K562 (cell line): ENCODE results near the gene TNNT1. TPM values are rescaled to one million over a fixed set of nuclear protein-coding genes. Genes with fewer than 3 reads are reported as not detected.
A peak's percentile ranks its signal among the peaks of the same experiment; 100 is the strongest.

Experiments used
- ATAC-seq: fragments of 200-7000 bp; cut with Tn5 transposase; 3 replicates; pipeline ENCODE4 v1.9.1; 2020; ENCODE audit warnings: moderate library complexity
- BruUV-seq: library from RNA; stranded (reverse); fragments of 400-500 nt; replicated peaks from 2 replicates; lab custom pipeline; 2021; lab: Mats Ljungman, UMichigan
- CTCF ChIA-PET: fragments of 300-600 bp; formaldehyde crosslinking; extraction: SDS; loops from one replicate; lab custom pipeline; 2021; ENCODE audit warnings: low intra/inter-chr PET ratio; lab: Yijun Ruan, JAX
- POLR2A ChIA-PET: fragments of 300-600, 350-650 bp; sonication (Branson Sonifier 250); formaldehyde crosslinking; extraction: SDS; loops from one replicate; lab custom pipeline; 2021; ENCODE audit warnings: antibody characterized with exemption, inconsistent platforms; lab: Yijun Ruan, JAX
- DNase-seq, 4 experiments: peaks; one replicate each; pipeline versions ENCODE4 v3.0.0 to v3.0.0-alpha.2; 2011 to 2018; ENCODE audit warnings: low spot score in 3 of 4, mixed read lengths in 3 of 4; ENCODE audit errors: extremely low read depth in 1 of 4
- FAIRE-seq: peaks from 2 replicates; lab custom pipeline; 2011; peaks lifted over from hg19 to GRCh38; lab: Jason Lieb, UNC
- H2AFZ ChIP-seq: 2 replicates; pipeline ENCODE4 v1.6.0; 2011; ENCODE audit warnings: low read depth, low read length, control low read depth, inconsistent platforms
- H3K27ac ChIP-seq: fragments of 200-600 bp; 3 replicates; pipeline ENCODE4 v1.8.0; 2011; ENCODE audit warnings: low read depth, mild to moderate bottlenecking, control low read depth, inconsistent platforms, low read length, moderate library complexity, mixed read lengths; ENCODE audit errors: extremely low read depth
- H3K27me3 ChIP-seq, 2 experiments: fragments of 300-600 bp in 1 of 2; 2 replicates in 1 of 2; 3 replicates in 1 of 2; pipeline versions ENCODE4 v1.6.0 to v1.8.0; 2011; ENCODE audit warnings: inconsistent platforms in 2 of 2, low read length in 2 of 2, mild to moderate bottlenecking in 1 of 2, mixed read lengths in 1 of 2, moderate library complexity in 1 of 2; ENCODE audit not compliant: control insufficient read depth in 2 of 2, insufficient read depth in 2 of 2
- H3K36me3 ChIP-seq: fragments of 300-600 bp; 3 replicates; pipeline ENCODE4 v1.8.0; 2011; ENCODE audit warnings: mild to moderate bottlenecking, low read length, inconsistent platforms; ENCODE audit not compliant: control insufficient read depth, insufficient read depth
- H3K4me1 ChIP-seq, 2 experiments: fragments of 200-600 bp in 1 of 2; replicated peaks in 1 of 2; 2 replicates in 1 of 2; 3 replicates in 1 of 2; pipeline versions ENCODE4 v1.5.1 to v1.8.0; 2011; ENCODE audit warnings: inconsistent platforms in 2 of 2, low read length in 2 of 2, mild to moderate bottlenecking in 1 of 2, mixed read lengths in 1 of 2, moderate library complexity in 1 of 2; ENCODE audit not compliant: control insufficient read depth in 2 of 2, insufficient read depth in 2 of 2
- H3K4me2 ChIP-seq: 2 replicates; pipeline ENCODE4 v1.6.1; 2011; ENCODE audit warnings: low read length, control low read depth, inconsistent platforms, mixed read lengths; ENCODE audit not compliant: insufficient read depth
- H3K4me3 ChIP-seq: fragments of 200-600 bp; sonication (generic), shearing (Covaris generic); 2 replicates; pipeline ENCODE4 v1.5.1; 2016; ENCODE audit warnings: control low read depth, inconsistent platforms
- H3K79me2 ChIP-seq: fragments of 200-600 bp; 3 replicates; pipeline ENCODE4 v1.8.0; 2011; ENCODE audit warnings: low read length, inconsistent platforms; ENCODE audit not compliant: control insufficient read depth, insufficient read depth
- H3K9ac ChIP-seq, 2 experiments: 2 replicates each; pipeline versions ENCODE4 v1.6.0 to v1.6.1; 2011; ENCODE audit warnings: low read depth in 2 of 2, low read length in 2 of 2, control low read depth in 1 of 2, inconsistent platforms in 1 of 2, mild to moderate bottlenecking in 1 of 2, mixed read lengths in 1 of 2; ENCODE audit not compliant: insufficient read depth in 1 of 2
- H3K9me1 ChIP-seq: one replicate; pipeline ENCODE4 v1.6.0; 2011; ENCODE audit warnings: inconsistent platforms, mild to moderate bottlenecking, low read length, moderate library complexity; ENCODE audit not compliant: control insufficient read depth, insufficient read depth
- H3K9me3 ChIP-seq: replicated peaks from 2 replicates; pipeline ENCODE4 v1.5.1; 2011; ENCODE audit warnings: low read depth, low read length, inconsistent platforms; ENCODE audit not compliant: control insufficient read depth, insufficient read depth
- H4K20me1 ChIP-seq: replicated peaks from 2 replicates; pipeline ENCODE4 v1.6.1; 2011; ENCODE audit warnings: low read length, inconsistent platforms, mixed read lengths; ENCODE audit not compliant: control insufficient read depth, insufficient read depth
- ARHGAP35 ChIP-seq: fragments of 450-650 bp; IDR thresholded peaks from 2 replicates; pipeline ENCODE4 v1.6.1; 2018; ENCODE audit not compliant: partially characterized antibody
- CBFA2T3 ChIP-seq: fragments of 450-650 bp; IDR thresholded peaks from 2 replicates; pipeline ENCODE4 v1.6.1; 2017
- IRF2 ChIP-seq: sonication (generic); formaldehyde crosslinking; IDR thresholded peaks from 2 replicates; pipeline ENCODE4 v1.8.1; 2022; ENCODE audit warnings: mild to moderate bottlenecking, missing genetic modification reagents
- LEF1 ChIP-seq: fragments of 450-650 bp; IDR thresholded peaks from 2 replicates; pipeline ENCODE4 v1.6.1; 2016; ENCODE audit warnings: mild to moderate bottlenecking
- MBD1 ChIP-seq: fragments of 250-450 bp; sonication (Bioruptor Pico); IDR thresholded peaks from 2 replicates; pipeline ENCODE4 v1.8.0; 2022; ENCODE audit warnings: inconsistent platforms
- NRF1 ChIP-seq, 2 experiments: fragments of 450-650 bp; IDR thresholded peaks in 1 of 2; conservative IDR thresholded peaks in 1 of 2; 2 replicates each; pipeline ENCODE4 v1.6.1; 2014; ENCODE audit warnings: mild to moderate bottlenecking in 2 of 2
- POLR2B ChIP-seq: fragments of 450-650 bp; IDR thresholded peaks from 2 replicates; pipeline ENCODE4 v1.6.1; 2018; ENCODE audit warnings: low read depth; ENCODE audit not compliant: partially characterized antibody
- RBFOX2 ChIP-seq: fragments of 200-400 bp; formaldehyde crosslinking; IDR thresholded peaks from 2 replicates; pipeline ENCODE4 v1.6.1; 2017; ENCODE audit warnings: low read depth, mild to moderate bottlenecking, low read length, moderate library complexity
- SRF ChIP-seq, 2 experiments: fragments of 250-450, 450-650 bp in 1 of 2; sonication (Bioruptor Pico) in 1 of 2; sonication (generic) in 1 of 2; formaldehyde crosslinking; IDR thresholded peaks; 2 replicates each; pipeline versions ENCODE4 v1.5.0 to v1.5.1; 2020 to 2022; ENCODE audit warnings: mild to moderate bottlenecking in 1 of 2, missing genetic modification reagents in 1 of 2
- ZNF224 ChIP-seq: sonication (generic); formaldehyde crosslinking; IDR thresholded peaks from 2 replicates; pipeline ENCODE4 v1.8.0; 2022; ENCODE audit warnings: mild to moderate bottlenecking, missing genetic modification reagents
- ZNF239 ChIP-seq: fragments of 250-450 bp; sonication (Bioruptor Pico); IDR thresholded peaks from 2 replicates; pipeline ENCODE4 v1.4.0; 2020; ENCODE audit warnings: mild to moderate bottlenecking
- ZNF318 ChIP-seq, 2 experiments: fragments of 450-650 bp; IDR thresholded peaks; 2 replicates each; pipeline ENCODE4 v1.6.1; 2016; ENCODE audit warnings: mild to moderate bottlenecking in 2 of 2, borderline replicate concordance in 1 of 2, low read depth in 1 of 2, moderate library complexity in 1 of 2
- WGBS: fragments of 100-300 bp; shearing (Covaris generic); methylation state at CpG from one replicate; pipeline ENCODE4 v1.1.6; 2016; ENCODE audit warnings: low coverage, mixed read lengths; ENCODE audit not compliant: insufficient coverage; ENCODE audit errors: missing lambda C conversion rate; 5-methylcytosine and 5-hydroxymethylcytosine counted together
- in situ Hi-C: fragments of 300-500 bp; cut with MboI; formaldehyde crosslinking; loops from 4 replicates; pipeline ENCODE4 v1.15.0; 2018; ENCODE audit warnings: inconsistent platforms, mixed read lengths
- intact Hi-C: fragments of 100-400 bp; cut with micrococcal nuclease; formaldehyde crosslinking; loops from 2 replicates; pipeline ENCODE4 v1.14.2; 2022
- polyA plus RNA-seq, 8 experiments: library from polyadenylated mRNA; depleted of rRNA in 4 of 8; stranded (reverse) in 5 of 8; unstranded in 3 of 8; fragments of >200 nt; fragmentation: Nextera tagmentation in 2 of 8; fragmentation: Illumina TruSeq in 1 of 8; extraction: Ambion mirVana in 2 of 8; extraction: Trizol in 1 of 8; gene quantifications; 2 replicates each; pipeline versions ENCODE4 v1.2.1 to v1.2.3, GENCODE V29; 2011 to 2014; ENCODE audit warnings: inconsistent platforms in 1 of 8, missing spikeins in 1 of 8
- total RNA-seq, 7 experiments: library from RNA; depleted of rRNA in 6 of 7; stranded (reverse); fragments of >200 nt in 6 of 7; fragmentation: Illumina TruSeq in 2 of 7; extraction: Trizol in 2 of 7; gene quantifications; 2 replicates each; pipeline versions ENCODE4 v1.2.1 to v1.2.3, GENCODE V29; 2011 to 2021; ENCODE audit warnings: low replicate concordance in 1 of 7

TNNT1 gene
- total and polyA plus RNA-seq, 9 of the 15 experiments (the other 6 are each of a cell fraction or from before 2014, with no cell fraction given) = 31.8 to 390 (median 227) TPM

DNA sequence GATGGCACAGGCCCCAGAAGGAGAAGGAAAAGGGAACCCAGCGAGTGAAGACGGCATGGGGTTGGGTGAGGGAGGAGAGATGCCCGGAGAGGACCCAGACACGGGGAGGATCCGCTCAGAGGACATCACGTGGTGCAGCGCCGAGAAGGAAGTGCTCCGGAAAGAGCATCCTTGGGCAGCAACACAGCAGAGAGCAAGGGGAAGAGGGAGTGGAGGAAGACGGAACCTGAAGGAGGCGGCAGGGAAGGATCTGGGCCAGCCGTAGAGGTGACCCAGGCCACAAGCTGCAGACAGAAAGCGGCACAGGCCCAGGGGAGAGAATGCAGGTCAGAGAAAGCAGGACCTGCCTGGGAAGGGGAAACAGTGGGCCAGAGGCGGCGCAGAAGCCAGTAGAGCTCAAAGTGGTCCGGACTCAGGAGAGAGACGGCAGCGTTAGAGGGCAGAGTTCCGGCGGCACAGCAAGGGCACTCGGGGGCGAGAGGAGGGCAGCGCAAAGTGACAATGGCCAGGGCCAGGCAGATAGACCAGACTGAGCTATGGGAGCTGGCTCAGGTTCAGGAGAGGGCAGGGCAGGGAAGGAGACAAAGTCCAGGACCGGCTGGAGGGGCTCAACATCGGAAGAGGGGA is 32.7 kb downstream of the TNNT1 start:
- ChIA-PET CTCF (interaction anchor here (0.7 kb wide), 1 partner anchor 399 kb away, joined by 3 read pairs; no protein-coding TSS in a partner anchor), POLR2A (interaction anchor here (0.5 to 1.3 kb wide), 6 partner anchors 9 to 369 kb away, joined by 3 to 7 read pairs (median 4); partner anchors contain the start of gene DNAAF3)
- no peaks in the 10 kb centered on the region for H3K27me3 ChIP-seq
- intact Hi-C loops (no loop called here), in situ Hi-C loops (no loop called here)
- peak overlapping the region; percentile 98 for H3K4me2 ChIP-seq
- H4K20me1 ChIP-seq = peaks cover 33% of the 10 kb centered on the region
- peaks cover 29% of the 10 kb centered on the region; the same call in 2 of the 3 replicates for H3K36me3 ChIP-seq
- DNase-seq = peak; percentile 49 to 69 (median 53)
- peak overlapping the region; percentile 89 for H3K4me3 ChIP-seq
- peaks cover 4% of the 10 kb centered on the region for H3K9me1 ChIP-seq
- peak; percentile 53 for ATAC-seq
- peak overlapping the region; percentile 83 for H3K27ac ChIP-seq
- H3K9me3 ChIP-seq = no peaks in the 10 kb centered on the region
- peaks cover 38 to 67% of the 10 kb centered on the region in 2 experiments for H3K4me1 ChIP-seq
- H2AFZ ChIP-seq = no peak overlapping the region
- peak overlapping the region; percentile 87 to 98 for H3K9ac ChIP-seq
- no TSS peak for BruUV-seq
- 2% methylated on average over 20 of the region's 25 CpGs for WGBS
- H3K79me2 ChIP-seq = peaks cover 60% of the 10 kb centered on the region
- FAIRE-seq = peak; percentile 77
- TF ChIP-seq ZNF318 (IDR thresholded peaks at IDR 0.05; ENCODE audit: borderline replicate concordance in 1 of 2, low read depth in 1 of 2) = no peak
- TF ChIP-seq SRF (CRISPR knock-in tag; IDR thresholded peaks at IDR 0.05) = 0 out of 4 replicates have a peak, but pooled peaks of 1 of the 2 experiments have one; percentile 24
- TF ChIP-seq ZNF224 = no peak
- TF ChIP-seq NRF1 (conservative IDR thresholded peaks at IDR 0.05 in 1 of 2, IDR thresholded peaks at IDR 0.05 in 1 of 2) = peak; percentile 28 to 52; a peak in 3 of 4 replicates
- no peak for TF ChIP-seq ZNF239
- TF ChIP-seq IRF2 = no peak
- no peak for TF ChIP-seq CBFA2T3
- TF ChIP-seq LEF1 = 0 out of 2 replicates have a peak, but pooled peaks have one; percentile 13
- TF ChIP-seq POLR2B = no peak
- no peak for TF ChIP-seq ARHGAP35
- no peak for TF ChIP-seq MBD1 (CRISPR knock-in tag)
- TF ChIP-seq RBFOX2 = peak; percentile 61
